ENCODE results near the gene ME2.

DNA sequence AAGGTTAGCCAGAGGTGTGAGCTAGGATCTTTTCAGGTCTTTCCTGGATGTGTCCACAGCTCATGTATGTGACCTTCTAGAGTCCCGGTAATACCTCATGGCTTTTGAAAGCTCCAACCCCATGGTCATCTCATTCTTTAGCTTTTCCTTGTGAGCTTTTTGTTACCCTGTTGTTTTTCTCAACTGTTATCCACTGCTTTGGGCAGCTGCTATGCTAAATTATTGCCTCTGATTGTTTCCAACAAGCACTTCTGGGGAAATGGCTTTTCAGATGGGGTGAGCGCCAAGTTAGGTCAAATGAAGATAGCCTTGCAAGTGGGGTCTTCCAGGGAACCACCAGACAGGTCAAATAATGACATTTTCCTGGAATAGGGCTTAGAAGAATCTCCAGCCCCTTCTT is 27.9 kb downstream of the ME2 start:
- TF ChIP-seq EP300 (IDR thresholded peaks at IDR 0.05), result no peak
- TF ChIP-seq, protein P1, sequence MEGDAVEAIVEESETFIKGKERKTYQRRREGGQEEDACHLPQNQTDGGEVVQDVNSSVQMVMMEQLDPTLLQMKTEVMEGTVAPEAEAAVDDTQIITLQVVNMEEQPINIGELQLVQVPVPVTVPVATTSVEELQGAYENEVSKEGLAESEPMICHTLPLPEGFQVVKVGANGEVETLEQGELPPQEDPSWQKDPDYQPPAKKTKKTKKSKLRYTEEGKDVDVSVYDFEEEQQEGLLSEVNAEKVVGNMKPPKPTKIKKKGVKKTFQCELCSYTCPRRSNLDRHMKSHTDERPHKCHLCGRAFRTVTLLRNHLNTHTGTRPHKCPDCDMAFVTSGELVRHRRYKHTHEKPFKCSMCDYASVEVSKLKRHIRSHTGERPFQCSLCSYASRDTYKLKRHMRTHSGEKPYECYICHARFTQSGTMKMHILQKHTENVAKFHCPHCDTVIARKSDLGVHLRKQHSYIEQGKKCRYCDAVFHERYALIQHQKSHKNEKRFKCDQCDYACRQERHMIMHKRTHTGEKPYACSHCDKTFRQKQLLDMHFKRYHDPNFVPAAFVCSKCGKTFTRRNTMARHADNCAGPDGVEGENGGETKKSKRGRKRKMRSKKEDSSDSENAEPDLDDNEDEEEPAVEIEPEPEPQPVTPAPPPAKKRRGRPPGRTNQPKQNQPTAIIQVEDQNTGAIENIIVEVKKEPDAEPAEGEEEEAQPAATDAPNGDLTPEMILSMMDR (IDR thresholded peaks at IDR 0.05), result no peak
